K562 (cell line): ENCODE data around the gene SACS. TPM values are rescaled to one million over a fixed set of nuclear protein-coding genes. Genes with fewer than 3 reads are reported as not detected.

Experiments used
- ATAC-seq: fragments of 200-7000 bp; cut with Tn5 transposase; 3 replicates; pipeline ENCODE4 v1.9.1; 2020; ENCODE audit warnings: moderate library complexity
- BruUV-seq: library from RNA; stranded (reverse); fragments of 400-500 nt; replicated peaks from 2 replicates; lab custom pipeline; 2021; lab: Mats Ljungman, UMichigan
- CTCF ChIA-PET: fragments of 300-600 bp; formaldehyde crosslinking; extraction: SDS; loops from one replicate; lab custom pipeline; 2021; ENCODE audit warnings: low intra/inter-chr PET ratio; lab: Yijun Ruan, JAX
- POLR2A ChIA-PET: fragments of 300-600, 350-650 bp; sonication (Branson Sonifier 250); formaldehyde crosslinking; extraction: SDS; loops from one replicate; lab custom pipeline; 2021; ENCODE audit warnings: antibody characterized with exemption, inconsistent platforms; lab: Yijun Ruan, JAX
- DNase-seq, 4 experiments: peaks; one replicate each; pipeline versions ENCODE4 v3.0.0 to v3.0.0-alpha.2; 2011 to 2018; ENCODE audit warnings: low spot score in 3 of 4, mixed read lengths in 3 of 4; ENCODE audit errors: extremely low read depth in 1 of 4
- FAIRE-seq: peaks from 2 replicates; lab custom pipeline; 2011; peaks lifted over from hg19 to GRCh38; lab: Jason Lieb, UNC
- H2AFZ ChIP-seq: 2 replicates; pipeline ENCODE4 v1.6.0; 2011; ENCODE audit warnings: low read depth, low read length, control low read depth, inconsistent platforms
- H3K27ac ChIP-seq: fragments of 200-600 bp; 3 replicates; pipeline ENCODE4 v1.8.0; 2011; ENCODE audit warnings: low read depth, mild to moderate bottlenecking, control low read depth, inconsistent platforms, low read length, moderate library complexity, mixed read lengths; ENCODE audit errors: extremely low read depth
- H3K27me3 ChIP-seq, 2 experiments: fragments of 300-600 bp in 1 of 2; 2 replicates in 1 of 2; 3 replicates in 1 of 2; pipeline versions ENCODE4 v1.6.0 to v1.8.0; 2011; ENCODE audit warnings: inconsistent platforms in 2 of 2, low read length in 2 of 2, mild to moderate bottlenecking in 1 of 2, mixed read lengths in 1 of 2, moderate library complexity in 1 of 2; ENCODE audit not compliant: control insufficient read depth in 2 of 2, insufficient read depth in 2 of 2
- H3K36me3 ChIP-seq: fragments of 300-600 bp; 3 replicates; pipeline ENCODE4 v1.8.0; 2011; ENCODE audit warnings: mild to moderate bottlenecking, low read length, inconsistent platforms; ENCODE audit not compliant: control insufficient read depth, insufficient read depth
- H3K4me1 ChIP-seq, 2 experiments: fragments of 200-600 bp in 1 of 2; replicated peaks in 1 of 2; 2 replicates in 1 of 2; 3 replicates in 1 of 2; pipeline versions ENCODE4 v1.5.1 to v1.8.0; 2011; ENCODE audit warnings: inconsistent platforms in 2 of 2, low read length in 2 of 2, mild to moderate bottlenecking in 1 of 2, mixed read lengths in 1 of 2, moderate library complexity in 1 of 2; ENCODE audit not compliant: control insufficient read depth in 2 of 2, insufficient read depth in 2 of 2
- H3K4me2 ChIP-seq: 2 replicates; pipeline ENCODE4 v1.6.1; 2011; ENCODE audit warnings: low read length, control low read depth, inconsistent platforms, mixed read lengths; ENCODE audit not compliant: insufficient read depth
- H3K4me3 ChIP-seq: fragments of 200-600 bp; sonication (generic), shearing (Covaris generic); 2 replicates; pipeline ENCODE4 v1.5.1; 2016; ENCODE audit warnings: control low read depth, inconsistent platforms
- H3K79me2 ChIP-seq: fragments of 200-600 bp; 3 replicates; pipeline ENCODE4 v1.8.0; 2011; ENCODE audit warnings: low read length, inconsistent platforms; ENCODE audit not compliant: control insufficient read depth, insufficient read depth
- H3K9ac ChIP-seq, 2 experiments: 2 replicates each; pipeline versions ENCODE4 v1.6.0 to v1.6.1; 2011; ENCODE audit warnings: low read depth in 2 of 2, low read length in 2 of 2, control low read depth in 1 of 2, inconsistent platforms in 1 of 2, mild to moderate bottlenecking in 1 of 2, mixed read lengths in 1 of 2; ENCODE audit not compliant: insufficient read depth in 1 of 2
- H3K9me1 ChIP-seq: one replicate; pipeline ENCODE4 v1.6.0; 2011; ENCODE audit warnings: inconsistent platforms, mild to moderate bottlenecking, low read length, moderate library complexity; ENCODE audit not compliant: control insufficient read depth, insufficient read depth
- H3K9me3 ChIP-seq: replicated peaks from 2 replicates; pipeline ENCODE4 v1.5.1; 2011; ENCODE audit warnings: low read depth, low read length, inconsistent platforms; ENCODE audit not compliant: control insufficient read depth, insufficient read depth
- H4K20me1 ChIP-seq: replicated peaks from 2 replicates; pipeline ENCODE4 v1.6.1; 2011; ENCODE audit warnings: low read length, inconsistent platforms, mixed read lengths; ENCODE audit not compliant: control insufficient read depth, insufficient read depth
- FOXJ2 ChIP-seq: fragments of 200-800 bp; sonication (Bioruptor generic); IDR thresholded peaks from 2 replicates; pipeline ENCODE4 v1.6.1; 2016; ENCODE audit warnings: missing genetic modification characterization, missing compliant biosample characterization
- FUS ChIP-seq: fragments of 200-400 bp; formaldehyde crosslinking; optimal IDR thresholded peaks from 2 replicates; pipeline ENCODE3; 2017; ENCODE audit warnings: low read depth, low read length
- HNRNPH1 ChIP-seq: fragments of 200-400 bp; formaldehyde crosslinking; optimal IDR thresholded peaks from 2 replicates; pipeline ENCODE3; 2017; ENCODE audit warnings: low read depth, mild to moderate bottlenecking, low read length, moderate library complexity
- NFRKB ChIP-seq: fragments of 450-650 bp; IDR thresholded peaks from 2 replicates; pipeline ENCODE4 v1.6.1; 2016; ENCODE audit warnings: low read depth
- RBFOX2 ChIP-seq: fragments of 200-400 bp; formaldehyde crosslinking; IDR thresholded peaks from 2 replicates; pipeline ENCODE4 v1.6.1; 2017; ENCODE audit warnings: low read depth, mild to moderate bottlenecking, low read length, moderate library complexity
- SMAD3 ChIP-seq: fragments of 450-650 bp; formaldehyde crosslinking; conservative IDR thresholded peaks from 2 replicates; pipeline ENCODE4 v1.4.0; 2020; ENCODE audit warnings: mild to moderate bottlenecking
- ZNF408 ChIP-seq: fragments of 250-450 bp; sonication (Bioruptor Pico); IDR thresholded peaks from 2 replicates; pipeline ENCODE4 v1.4.0; 2020; ENCODE audit warnings: low read depth, mild to moderate bottlenecking, moderate library complexity
- WGBS: fragments of 100-300 bp; shearing (Covaris generic); methylation state at CpG from one replicate; pipeline ENCODE4 v1.1.6; 2016; ENCODE audit warnings: low coverage, mixed read lengths; ENCODE audit not compliant: insufficient coverage; ENCODE audit errors: missing lambda C conversion rate; 5-methylcytosine and 5-hydroxymethylcytosine counted together
- in situ Hi-C: fragments of 300-500 bp; cut with MboI; formaldehyde crosslinking; loops from 4 replicates; pipeline ENCODE4 v1.15.0; 2018; ENCODE audit warnings: inconsistent platforms, mixed read lengths
- intact Hi-C: fragments of 100-400 bp; cut with micrococcal nuclease; formaldehyde crosslinking; loops from 2 replicates; pipeline ENCODE4 v1.14.2; 2022
- polyA plus RNA-seq, 8 experiments: library from polyadenylated mRNA; depleted of rRNA in 4 of 8; stranded (reverse) in 5 of 8; unstranded in 3 of 8; fragments of >200 nt; fragmentation: Nextera tagmentation in 2 of 8; fragmentation: Illumina TruSeq in 1 of 8; extraction: Ambion mirVana in 2 of 8; extraction: Trizol in 1 of 8; gene quantifications; 2 replicates each; pipeline versions ENCODE4 v1.2.1 to v1.2.3, GENCODE V29; 2011 to 2014; ENCODE audit warnings: inconsistent platforms in 1 of 8, missing spikeins in 1 of 8
- total RNA-seq, 7 experiments: library from RNA; depleted of rRNA in 6 of 7; stranded (reverse); fragments of >200 nt in 6 of 7; fragmentation: Illumina TruSeq in 2 of 7; extraction: Trizol in 2 of 7; gene quantifications; 2 replicates each; pipeline versions ENCODE4 v1.2.1 to v1.2.3, GENCODE V29; 2011 to 2021; ENCODE audit warnings: low replicate concordance in 1 of 7
- TF ChIP-seq, protein P1 (sequence below): fragments of 450-650 bp; IDR thresholded peaks from 2 replicates; pipeline ENCODE4 v1.6.1; 2017; ENCODE audit warnings: mild to moderate bottlenecking, moderate library complexity
- TF ChIP-seq, protein P2 (sequence below): sonication (generic); formaldehyde crosslinking; IDR thresholded peaks from 2 replicates; pipeline ENCODE4 v1.8.1; 2023; ENCODE audit warnings: mild to moderate bottlenecking, missing genetic modification reagents
- TF ChIP-seq, protein P3 (sequence below): fragments of 450-650 bp; conservative IDR thresholded peaks from 2 replicates; pipeline ENCODE4 v1.6.1; 2016; ENCODE audit warnings: missing genetic modification characterization, low read depth, mild to moderate bottlenecking, missing compliant biosample characterization, moderate library complexity

SACS gene
- total and polyA plus RNA-seq, 9 of the 15 experiments (the other 6 are each of a cell fraction or from before 2014, with no cell fraction given) = 4.7 to 28.2 (median 18.9) TPM

DNA sequence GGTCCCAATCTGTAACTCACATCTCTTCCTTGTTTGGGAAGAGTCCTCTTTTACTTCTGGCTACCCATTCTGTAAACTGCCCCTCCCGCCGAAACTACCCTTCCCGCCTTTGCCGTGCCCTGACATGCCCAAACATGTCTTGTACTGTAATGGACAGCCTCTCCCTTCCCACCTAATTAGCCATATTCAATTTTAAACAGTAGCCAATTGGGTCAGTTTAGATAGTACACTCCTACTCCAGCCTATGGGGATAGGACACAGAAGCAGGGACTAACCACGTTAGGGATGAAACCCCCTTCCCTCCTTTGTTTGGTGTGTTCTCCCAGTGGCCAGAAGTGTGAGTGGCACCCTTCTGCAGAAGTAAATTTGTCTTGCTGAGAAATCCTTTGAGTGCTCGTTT lies 34.2 kb downstream of the SACS start:
- ATAC-seq = no peak
- TF ChIP-seq, protein P1, sequence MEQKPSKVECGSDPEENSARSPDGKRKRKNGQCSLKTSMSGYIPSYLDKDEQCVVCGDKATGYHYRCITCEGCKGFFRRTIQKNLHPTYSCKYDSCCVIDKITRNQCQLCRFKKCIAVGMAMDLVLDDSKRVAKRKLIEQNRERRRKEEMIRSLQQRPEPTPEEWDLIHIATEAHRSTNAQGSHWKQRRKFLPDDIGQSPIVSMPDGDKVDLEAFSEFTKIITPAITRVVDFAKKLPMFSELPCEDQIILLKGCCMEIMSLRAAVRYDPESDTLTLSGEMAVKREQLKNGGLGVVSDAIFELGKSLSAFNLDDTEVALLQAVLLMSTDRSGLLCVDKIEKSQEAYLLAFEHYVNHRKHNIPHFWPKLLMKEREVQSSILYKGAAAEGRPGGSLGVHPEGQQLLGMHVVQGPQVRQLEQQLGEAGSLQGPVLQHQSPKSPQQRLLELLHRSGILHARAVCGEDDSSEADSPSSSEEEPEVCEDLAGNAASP = no peak
- TF ChIP-seq, protein P2, sequence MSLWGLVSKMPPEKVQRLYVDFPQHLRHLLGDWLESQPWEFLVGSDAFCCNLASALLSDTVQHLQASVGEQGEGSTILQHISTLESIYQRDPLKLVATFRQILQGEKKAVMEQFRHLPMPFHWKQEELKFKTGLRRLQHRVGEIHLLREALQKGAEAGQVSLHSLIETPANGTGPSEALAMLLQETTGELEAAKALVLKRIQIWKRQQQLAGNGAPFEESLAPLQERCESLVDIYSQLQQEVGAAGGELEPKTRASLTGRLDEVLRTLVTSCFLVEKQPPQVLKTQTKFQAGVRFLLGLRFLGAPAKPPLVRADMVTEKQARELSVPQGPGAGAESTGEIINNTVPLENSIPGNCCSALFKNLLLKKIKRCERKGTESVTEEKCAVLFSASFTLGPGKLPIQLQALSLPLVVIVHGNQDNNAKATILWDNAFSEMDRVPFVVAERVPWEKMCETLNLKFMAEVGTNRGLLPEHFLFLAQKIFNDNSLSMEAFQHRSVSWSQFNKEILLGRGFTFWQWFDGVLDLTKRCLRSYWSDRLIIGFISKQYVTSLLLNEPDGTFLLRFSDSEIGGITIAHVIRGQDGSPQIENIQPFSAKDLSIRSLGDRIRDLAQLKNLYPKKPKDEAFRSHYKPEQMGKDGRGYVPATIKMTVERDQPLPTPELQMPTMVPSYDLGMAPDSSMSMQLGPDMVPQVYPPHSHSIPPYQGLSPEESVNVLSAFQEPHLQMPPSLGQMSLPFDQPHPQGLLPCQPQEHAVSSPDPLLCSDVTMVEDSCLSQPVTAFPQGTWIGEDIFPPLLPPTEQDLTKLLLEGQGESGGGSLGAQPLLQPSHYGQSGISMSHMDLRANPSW (CRISPR knock-in tag) = no peak
- TF ChIP-seq RBFOX2 (no peak), HNRNPH1 (no peak), FOXJ2 (tag) (no peak), ZNF408 (CRISPR knock-in tag) (no peak), NFRKB (no peak), FUS (no peak), SMAD3 (CRISPR knock-in tag) (no peak)
- TF ChIP-seq, protein P3, sequence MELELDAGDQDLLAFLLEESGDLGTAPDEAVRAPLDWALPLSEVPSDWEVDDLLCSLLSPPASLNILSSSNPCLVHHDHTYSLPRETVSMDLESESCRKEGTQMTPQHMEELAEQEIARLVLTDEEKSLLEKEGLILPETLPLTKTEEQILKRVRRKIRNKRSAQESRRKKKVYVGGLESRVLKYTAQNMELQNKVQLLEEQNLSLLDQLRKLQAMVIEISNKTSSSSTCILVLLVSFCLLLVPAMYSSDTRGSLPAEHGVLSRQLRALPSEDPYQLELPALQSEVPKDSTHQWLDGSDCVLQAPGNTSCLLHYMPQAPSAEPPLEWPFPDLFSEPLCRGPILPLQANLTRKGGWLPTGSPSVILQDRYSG = no peak
- H3K4me1 ChIP-seq = no peaks in the 10 kb centered on the region
- ChIA-PET CTCF (no interaction called here), POLR2A (no interaction called here)
- H3K4me3 ChIP-seq = no peak overlapping the region
- BruUV-seq = no TSS peak
- intact Hi-C loops (no loop called here), in situ Hi-C loops (no loop called here)
- no peak overlapping the region for H3K4me2 ChIP-seq
- H3K36me3 ChIP-seq = no peaks in the 10 kb centered on the region
- H3K79me2 ChIP-seq = no peaks in the 10 kb centered on the region
- 0% methylated on average over 6 of the region's 6 CpGs for WGBS
- H3K9ac ChIP-seq = no peak overlapping the region
- no peak for DNase-seq
- no peak for FAIRE-seq
- H4K20me1 ChIP-seq = no peaks in the 10 kb centered on the region
- no peaks in the 10 kb centered on the region for H3K9me3 ChIP-seq
- H3K9me1 ChIP-seq = no peaks in the 10 kb centered on the region
- H3K27ac ChIP-seq = no peak overlapping the region
- H3K27me3 ChIP-seq = no peaks in the 10 kb centered on the region; a peak in 1 of 5 replicates
- H2AFZ ChIP-seq = no peak overlapping the region
